ENCODE results near the gene INAFM2.

DNA sequence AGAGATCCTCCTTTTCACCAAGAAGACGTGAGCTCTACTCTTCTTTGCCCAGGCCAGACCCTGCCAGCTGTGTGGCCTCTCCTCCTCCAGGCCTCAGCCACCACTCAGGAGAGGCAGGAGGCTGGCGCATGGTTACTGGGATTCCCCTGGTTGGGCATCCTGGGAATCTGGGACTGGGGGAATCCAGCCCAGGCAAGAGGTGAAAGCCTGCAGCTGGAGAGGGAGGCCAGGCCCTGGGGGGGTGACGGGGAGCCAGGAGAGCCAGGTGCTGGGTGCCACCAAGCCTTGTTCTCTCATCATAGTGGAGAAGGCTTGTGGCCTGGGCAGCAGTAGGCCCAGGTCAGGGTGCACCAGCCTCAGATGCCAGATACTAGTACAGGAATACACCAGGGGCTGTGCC is 11.0 kb downstream of the INAFM2 start:
- TF ChIP-seq CTCF (IDR thresholded peaks at IDR 0.05 in 8 of 11, conservative IDR thresholded peaks at IDR 0.05 in 3 of 11) = no peak
- TF ChIP-seq POLR2A (IDR thresholded peaks at IDR 0.05) = no peak
- TF ChIP-seq POLR2AphosphoS5 (IDR thresholded peaks at IDR 0.05) = peak in 1 of 3 donors; percentile 0
